ENCODE results near the gene GPR78.

GPR78 gene

GRCh38 chr4:8541981-8542715 lies 38.0 kb upstream of the GPR78 start:
- TF ChIP-seq CTCF (IDR thresholded peaks at IDR 0.05; ENCODE audit: insufficient read depth, missing control alignments) = no peak
- FAIRE-seq = no peak

DNA sequence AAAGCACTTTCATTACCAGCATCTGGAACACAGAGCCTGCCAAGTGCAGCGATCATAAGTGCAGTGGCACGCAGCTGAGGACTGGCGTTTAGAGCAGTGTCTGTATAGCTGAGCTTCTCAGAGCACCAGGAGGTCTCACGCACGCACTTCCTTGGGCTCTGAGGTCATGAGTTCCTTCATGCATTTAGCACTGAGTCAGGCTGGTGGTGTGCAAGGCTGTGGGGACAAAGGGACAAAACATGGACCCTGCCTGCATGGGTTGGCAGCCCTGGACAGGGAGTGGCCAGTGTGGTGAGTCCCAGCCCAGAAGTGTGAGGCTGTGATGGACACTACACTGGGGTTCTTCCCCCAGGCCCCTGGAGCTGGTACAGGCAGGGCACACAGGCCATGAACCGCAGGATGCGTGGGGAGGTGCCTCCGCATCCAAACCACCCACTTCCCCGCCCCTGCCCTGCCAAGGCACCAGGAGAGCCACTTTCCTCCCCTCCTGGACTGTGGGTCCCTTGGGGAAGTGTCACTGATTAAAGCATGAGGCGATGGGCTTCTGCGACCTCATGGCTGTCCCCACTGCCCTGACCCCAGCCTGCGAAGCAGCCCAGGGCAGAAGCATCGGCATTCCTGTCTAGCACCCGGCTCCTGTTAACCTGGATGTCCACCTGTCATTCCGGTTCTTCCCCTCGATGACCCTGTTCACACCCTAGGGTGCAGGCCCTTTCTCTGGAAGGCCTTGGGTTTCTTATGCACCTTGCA lies 37.2 kb upstream of the GPR78 start:
- no peak for TF ChIP-seq CTCF (IDR thresholded peaks at IDR 0.05; ENCODE audit: insufficient read depth, missing control alignments)
- FAIRE-seq (no peak), DNase-seq (ENCODE audit: insufficient read length, low spot score) (no peak)

More at GRCh38 chr4:8541981-8542715, 38.0 kb upstream of the GPR78 start:
- DNase-seq (ENCODE audit: insufficient read length, low spot score) = no peak

- FAIRE-seq = no peak
- no peak for TF ChIP-seq CTCF (IDR thresholded peaks at IDR 0.05; ENCODE audit: insufficient read depth, missing control alignments)
- DNase-seq (ENCODE audit: insufficient read length, low spot score) = no peak
These were observed 36.6 kb upstream of the GPR78 start for GRCh38 chr4:8543623-8544022.

DNA sequence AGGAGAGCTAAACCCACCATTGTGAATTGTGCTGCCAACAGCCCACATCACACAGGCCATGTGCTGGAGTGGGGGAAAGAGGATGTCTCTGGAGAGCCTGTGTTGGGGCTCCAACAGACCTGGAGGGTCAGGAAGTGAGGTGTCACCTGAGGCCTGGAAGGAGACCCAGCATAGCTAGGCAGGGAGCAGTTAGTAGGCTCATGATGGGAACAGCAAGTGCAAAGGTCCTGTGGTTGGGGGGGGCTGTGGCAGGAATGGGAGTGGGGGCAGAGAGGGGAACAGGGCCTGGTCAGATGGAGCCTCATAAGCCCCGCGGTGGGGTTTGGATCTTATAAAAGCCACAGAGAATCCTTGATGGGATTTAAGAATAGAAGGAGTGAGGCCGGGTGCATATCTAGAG lies 35.9 kb upstream of the GPR78 start:
- no peak for DNase-seq (ENCODE audit: insufficient read length, low spot score)
- no peak for TF ChIP-seq CTCF (IDR thresholded peaks at IDR 0.05; ENCODE audit: insufficient read depth, missing control alignments)

GRCh38 chr4:8544741-8545438 lies 35.3 kb upstream of the GPR78 start:
- FAIRE-seq (no peak), DNase-seq (ENCODE audit: insufficient read length, low spot score) (no peak)
- no peak for TF ChIP-seq CTCF (IDR thresholded peaks at IDR 0.05; ENCODE audit: insufficient read depth, missing control alignments)

More for the DNA sequence above, 35.9 kb upstream of the GPR78 start:
- FAIRE-seq = no peak

GRCh38 chr4:8545439-8545765 lies 34.8 kb upstream of the GPR78 start:
- TF ChIP-seq CTCF (IDR thresholded peaks at IDR 0.05; ENCODE audit: insufficient read depth, missing control alignments) = no peak
- DNase-seq (ENCODE audit: insufficient read length, low spot score) = no peak
- FAIRE-seq = no peak
